Stimulated activated naive CD8-positive, alpha-beta T cell treated with anti-CD3 and anti-CD28 coated beads, Interleukin-15, amount 100 ng/mL, for 72 hours (primary cell): ENCODE results near the gene ZBTB7C.

Source experiments
- ATAC-seq: fragments of 150-1000 bp; cut with Tn5 transposase; 2 replicates; pipeline ENCODE4 v1.10.0; 2021; ENCODE audit warnings: mild to moderate bottlenecking, moderate library complexity
- DNase-seq, 2 donors: peaks; one replicate each; pipeline ENCODE4 v3.0.0; 2021 to 2022
- H3K27ac Mint-ChIP-seq, 2 donors: one replicate each; pipeline ENCODE4 v1.8.0; 2022; ENCODE audit warnings: mild to moderate bottlenecking in 2 of 2, mixed read lengths in 2 of 2, moderate library complexity in 2 of 2
- H3K27me3 Mint-ChIP-seq: one replicate; pipeline ENCODE4 v1.8.0; 2022; ENCODE audit warnings: mixed read lengths
- H3K4me1 Mint-ChIP-seq: one replicate; pipeline ENCODE4 v1.8.0; 2022; ENCODE audit warnings: mild to moderate bottlenecking, mixed read lengths
- H3K4me3 Mint-ChIP-seq, 2 donors: one replicate each; pipeline ENCODE4 v1.8.0; 2022; ENCODE audit warnings: mild to moderate bottlenecking in 2 of 2, mixed read lengths in 2 of 2, moderate library complexity in 1 of 2
- H3K9me3 Mint-ChIP-seq, 2 donors: one replicate each; pipeline ENCODE4 v1.8.0; 2022; ENCODE audit warnings: mixed read lengths in 2 of 2

Gene ZBTB7C

DNA sequence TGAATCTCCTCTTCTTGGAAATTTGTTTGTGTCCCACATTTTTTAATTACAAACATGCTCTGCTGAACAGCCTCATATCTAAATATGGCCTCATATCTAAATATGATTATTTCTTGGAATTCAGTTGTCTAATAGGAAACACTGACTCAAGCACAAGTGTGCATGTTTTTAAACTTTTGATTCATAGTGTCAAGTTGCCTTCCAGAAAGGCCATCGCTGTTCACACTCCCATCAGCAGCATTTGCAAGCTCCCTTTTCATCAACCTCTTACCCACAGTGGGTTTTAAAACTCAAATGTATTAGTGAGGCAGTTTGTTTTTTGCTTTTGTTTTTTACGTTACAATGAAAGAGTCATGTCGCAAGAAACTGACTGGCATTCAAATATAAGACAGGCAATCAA, 413.5 kb downstream of the ZBTB7C start:
- H3K4me3 Mint-ChIP-seq, result no peak overlapping the region
- no peak for ATAC-seq
- no peak for DNase-seq
- peaks cover 8% of the 10 kb centered on the region for H3K27me3 Mint-ChIP-seq
- no peaks in the 10 kb centered on the region for H3K4me1 Mint-ChIP-seq
- no peak overlapping the region for H3K27ac Mint-ChIP-seq
- H3K9me3 Mint-ChIP-seq, result peaks cover 0 to 9% of the 10 kb centered on the region in 2 donors

DNA sequence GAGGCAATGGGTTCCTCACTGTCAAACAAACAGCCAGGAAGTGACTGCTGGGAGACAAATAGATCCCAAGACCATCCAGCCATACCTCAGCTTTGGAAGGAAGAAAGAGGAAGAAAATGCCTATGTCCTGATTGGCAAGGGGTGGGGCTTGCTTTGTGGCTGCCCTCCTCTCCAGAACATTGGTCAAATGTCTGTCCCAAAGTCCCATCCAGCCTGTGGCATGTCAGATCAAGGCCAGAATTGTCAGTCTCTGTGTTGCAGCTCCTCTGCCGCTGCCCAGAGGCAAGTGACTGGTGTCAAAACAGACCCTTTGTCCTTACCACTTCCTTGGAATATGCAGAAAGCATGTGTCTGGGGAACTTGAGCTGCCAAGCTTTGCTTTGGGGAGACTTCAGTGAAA, 415.8 kb downstream of the ZBTB7C start:
- Mint-ChIP-seq H3K4me1 (no peaks in the 10 kb centered on the region), H3K27me3 (peaks cover 8% of the 10 kb centered on the region), H3K27ac (no peak overlapping the region), H3K9me3 (peaks cover 0 to 9% of the 10 kb centered on the region in 2 donors), H3K4me3 (no peak overlapping the region)
- no peak for ATAC-seq
- DNase-seq, result no peak

DNA sequence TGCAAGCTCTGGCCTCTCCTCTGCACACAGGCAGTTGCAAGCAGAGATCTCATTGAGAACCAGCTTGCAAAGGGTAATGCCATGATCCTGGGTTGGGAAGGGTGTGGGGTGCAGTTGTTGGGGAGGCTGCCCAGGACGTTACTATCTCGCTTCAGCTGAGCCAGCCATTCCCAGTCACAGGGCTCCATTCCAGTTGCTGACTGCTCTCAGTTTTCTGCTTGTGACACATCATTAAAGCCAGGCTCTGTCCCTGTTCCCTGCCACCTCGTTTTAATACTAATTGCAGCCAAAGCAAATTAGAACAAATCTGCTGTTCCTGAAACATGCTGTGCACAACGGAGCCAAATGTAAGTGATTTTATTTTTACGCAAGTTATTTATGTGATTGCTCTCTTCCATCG, 416.2 kb downstream of the ZBTB7C start:
- peaks cover 8% of the 10 kb centered on the region for H3K27me3 Mint-ChIP-seq
- peaks cover 0 to 9% of the 10 kb centered on the region in 2 donors for H3K9me3 Mint-ChIP-seq
- no peak overlapping the region for H3K27ac Mint-ChIP-seq
- H3K4me1 Mint-ChIP-seq, result no peaks in the 10 kb centered on the region
- H3K4me3 Mint-ChIP-seq, result no peak overlapping the region
- ATAC-seq (no peak), DNase-seq (no peak)

DNA sequence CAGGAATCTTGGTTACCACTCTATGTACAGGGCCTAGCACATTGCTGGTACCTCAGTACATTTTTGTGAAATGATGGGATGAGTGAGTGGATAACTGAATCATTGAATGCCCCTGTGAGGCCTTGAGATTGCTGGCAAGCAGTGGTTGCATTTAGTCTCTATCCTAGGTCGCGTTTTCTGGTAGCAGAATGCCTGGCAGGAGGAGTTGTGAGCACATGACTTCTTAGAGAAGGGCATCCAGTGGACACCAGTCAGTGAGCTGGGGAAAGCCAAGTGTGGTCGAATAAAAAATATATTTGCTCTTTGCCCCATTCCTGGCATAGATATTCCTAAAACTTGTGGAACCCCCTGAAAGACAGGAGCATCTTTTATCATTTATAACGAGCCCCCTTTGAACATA, 416.9 kb downstream of the ZBTB7C start:
- H3K9me3 Mint-ChIP-seq, result peaks cover 0 to 4% of the 10 kb centered on the region in 2 donors
- H3K27ac Mint-ChIP-seq, result no peak overlapping the region
- DNase-seq (no peak), ATAC-seq (no peak)
- H3K4me1 Mint-ChIP-seq, result no peaks in the 10 kb centered on the region
- peaks cover 8% of the 10 kb centered on the region for H3K27me3 Mint-ChIP-seq
- no peak overlapping the region for H3K4me3 Mint-ChIP-seq

DNA sequence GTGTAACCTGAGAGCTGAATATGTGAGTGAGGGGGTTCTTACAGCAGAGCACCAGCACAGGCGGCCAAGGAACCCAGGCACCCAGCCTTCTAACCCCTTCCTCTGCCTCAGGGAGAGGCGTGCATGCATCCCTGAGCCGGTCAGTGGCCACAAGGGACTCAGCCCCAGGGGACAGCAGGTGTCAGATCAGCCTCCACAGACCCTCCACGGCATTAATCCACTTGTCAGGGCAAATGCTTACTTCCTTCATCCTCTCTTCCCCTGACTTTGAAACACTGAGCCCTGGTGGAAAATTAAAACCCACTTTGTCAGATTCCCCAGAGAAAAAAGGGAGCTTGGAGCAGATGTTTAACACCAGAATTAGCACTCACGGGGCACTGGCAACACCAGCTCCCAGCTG, 418.2 kb downstream of the ZBTB7C start:
- no peak for ATAC-seq

DNA sequence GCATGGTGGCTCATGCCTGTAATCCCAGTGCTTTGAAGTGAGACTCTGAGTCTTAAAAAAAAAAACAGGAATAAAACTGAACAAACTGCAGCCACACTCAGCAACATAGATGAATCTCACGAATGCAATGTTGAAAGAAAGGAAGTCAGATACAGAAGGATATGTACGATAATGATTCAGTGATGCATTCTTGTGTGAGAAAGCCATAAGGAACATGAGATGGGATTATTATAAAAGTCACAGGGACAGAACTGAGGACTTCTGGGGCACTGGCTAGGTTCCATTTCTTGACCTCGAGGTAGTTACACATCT, 421.8 kb downstream of the ZBTB7C start:
- Mint-ChIP-seq H3K27me3 (peaks cover 8% of the 10 kb centered on the region), H3K9me3 (no peaks in the 10 kb centered on the region), H3K4me3 (no peak overlapping the region), H3K4me1 (no peaks in the 10 kb centered on the region), H3K27ac (no peak overlapping the region)
- no peak for ATAC-seq
- no peak for DNase-seq

More for the DNA sequence above, 418.2 kb downstream of the ZBTB7C start:
- no peak overlapping the region for H3K4me3 Mint-ChIP-seq
- peaks cover 8% of the 10 kb centered on the region for H3K27me3 Mint-ChIP-seq
- H3K27ac Mint-ChIP-seq, result no peak overlapping the region
- no peaks in the 10 kb centered on the region for H3K9me3 Mint-ChIP-seq
- no peaks in the 10 kb centered on the region for H3K4me1 Mint-ChIP-seq
- no peak for DNase-seq

DNA sequence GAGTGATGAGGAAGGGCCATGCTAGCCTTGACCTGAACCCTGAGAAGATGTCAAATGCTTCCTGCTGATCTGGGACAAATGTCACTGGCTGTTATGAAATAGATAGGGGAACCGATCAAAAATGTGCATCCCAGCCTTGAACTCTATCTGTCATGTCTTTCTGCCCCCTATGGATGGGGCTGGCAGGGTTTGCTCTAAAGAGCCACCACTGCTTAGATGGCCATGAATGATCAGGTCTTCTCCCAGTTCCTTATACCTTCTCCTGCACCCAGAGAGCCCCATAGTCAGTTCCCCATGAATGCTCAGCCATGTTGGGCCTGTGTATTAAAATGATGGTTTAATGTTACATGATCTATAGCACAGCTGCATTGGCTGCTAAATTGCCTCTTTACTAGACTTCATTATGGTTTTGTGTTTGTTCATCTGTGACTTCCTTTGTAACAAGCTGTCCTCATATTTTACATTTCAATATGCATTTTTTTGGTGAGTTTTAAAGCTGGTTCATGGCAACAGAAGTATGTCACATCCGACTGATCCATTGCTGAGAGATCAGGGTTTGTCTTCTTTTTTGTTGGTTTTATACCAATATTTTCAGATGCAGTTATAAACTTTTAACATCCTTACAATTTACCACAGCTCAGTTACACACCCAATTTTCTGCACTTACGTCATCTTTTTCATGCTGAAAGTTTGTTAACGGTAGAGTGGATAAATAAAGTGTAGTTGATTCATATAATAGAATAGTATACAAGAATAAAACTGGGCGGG, 422.4 kb downstream of the ZBTB7C start:
- no peak for DNase-seq
- Mint-ChIP-seq H3K27me3 (peaks cover 6% of the 10 kb centered on the region), H3K9me3 (no peaks in the 10 kb centered on the region), H3K4me3 (no peak overlapping the region), H3K27ac (no peak overlapping the region), H3K4me1 (no peaks in the 10 kb centered on the region)
- ATAC-seq, result no peak

DNA sequence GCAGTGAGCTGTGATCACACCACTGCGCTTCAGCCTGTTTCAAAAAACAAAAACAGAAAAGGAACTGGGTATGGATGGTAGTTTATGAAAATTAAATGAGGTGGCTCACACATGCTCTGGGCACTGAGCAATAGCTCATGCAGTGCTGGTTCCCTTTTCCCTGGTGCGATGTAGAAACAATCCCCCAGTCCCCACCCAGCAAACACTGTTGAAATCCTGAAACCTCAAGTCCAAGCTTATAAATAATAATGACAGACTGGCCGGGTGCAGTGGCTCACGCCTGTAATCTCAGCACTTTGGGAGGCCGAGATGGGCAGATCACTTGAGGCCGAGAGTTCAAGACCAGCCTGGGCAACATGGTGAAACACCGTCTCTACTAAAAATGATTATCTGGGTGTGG, 423.3 kb downstream of the ZBTB7C start:
- ATAC-seq (no peak), DNase-seq (no peak)
- Mint-ChIP-seq H3K27me3 (no peaks in the 10 kb centered on the region), H3K27ac (no peak overlapping the region), H3K4me1 (no peaks in the 10 kb centered on the region), H3K9me3 (no peaks in the 10 kb centered on the region), H3K4me3 (no peak overlapping the region)

DNA sequence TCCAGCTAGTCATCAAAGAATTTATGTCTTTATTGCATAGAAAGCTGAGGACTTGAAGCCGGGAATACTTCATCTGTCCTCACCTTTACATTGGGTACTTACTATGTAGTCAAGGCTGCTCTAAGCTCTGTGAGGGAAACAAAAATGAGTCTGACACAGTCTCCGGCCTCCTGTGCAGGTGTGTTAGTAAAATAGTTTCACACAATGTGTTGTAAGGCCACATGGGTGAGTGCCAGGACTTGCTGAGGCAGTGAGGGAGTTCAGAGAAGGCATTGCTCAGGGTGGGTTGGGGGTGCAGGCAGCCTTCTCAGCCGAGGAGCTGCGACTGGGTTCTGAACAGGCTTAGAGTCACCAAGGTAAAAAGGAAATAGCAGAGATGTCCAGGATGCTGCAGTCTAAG, 424.2 kb downstream of the ZBTB7C start:
- Mint-ChIP-seq H3K4me1 (no peaks in the 10 kb centered on the region), H3K27ac (no peak overlapping the region), H3K27me3 (no peaks in the 10 kb centered on the region), H3K9me3 (no peaks in the 10 kb centered on the region), H3K4me3 (no peak overlapping the region)
- ATAC-seq, result no peak
- DNase-seq, result no peak

DNA sequence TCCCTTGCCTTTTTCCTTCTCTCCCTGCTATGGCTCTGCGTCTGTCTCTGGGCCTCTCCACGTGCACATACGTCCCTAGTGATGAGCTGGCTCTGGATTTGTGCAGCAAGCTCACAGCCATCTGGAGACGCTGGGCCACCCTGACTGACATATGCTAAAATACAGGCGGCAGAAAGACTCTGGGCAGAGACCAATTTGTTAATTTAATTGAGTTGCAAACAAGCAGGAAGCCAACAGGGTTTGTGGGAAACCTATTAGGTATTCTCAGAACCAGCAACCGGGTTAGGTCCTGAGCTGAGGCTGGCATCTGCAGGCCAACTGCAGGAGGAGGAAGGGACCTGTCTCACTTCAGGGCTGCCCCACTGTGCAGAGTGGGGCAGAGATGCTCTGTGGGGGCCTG, 425.2 kb downstream of the ZBTB7C start:
- no peak overlapping the region for H3K4me3 Mint-ChIP-seq

DNA sequence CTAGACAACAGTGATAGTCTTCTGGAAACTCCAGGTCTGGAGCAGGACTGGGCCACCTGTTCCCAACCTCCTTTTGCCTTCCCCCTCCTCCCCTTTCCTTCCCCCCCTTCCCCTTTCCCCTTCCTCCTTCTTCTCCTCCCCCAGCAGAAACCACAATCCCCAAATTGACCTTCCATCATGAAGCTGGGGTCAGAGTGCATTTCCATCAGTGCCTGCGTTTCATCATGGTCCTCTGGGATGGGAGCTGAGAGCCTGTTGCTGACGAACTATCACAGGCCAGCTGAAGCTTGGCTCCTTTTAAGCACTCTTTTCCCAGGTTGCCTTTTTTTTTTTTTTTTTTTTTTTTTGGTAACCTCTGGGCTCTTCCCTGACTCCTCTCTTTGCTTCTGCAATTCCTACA, 426.1 kb downstream of the ZBTB7C start:
- ATAC-seq, result no peak
- Mint-ChIP-seq H3K27me3 (no peaks in the 10 kb centered on the region), H3K27ac (peak overlapping the region in 1 of 2 donors; percentile 83), H3K9me3 (no peaks in the 10 kb centered on the region), H3K4me1 (no peaks in the 10 kb centered on the region), H3K4me3 (no peak overlapping the region)
- no peak for DNase-seq

More for the DNA sequence above, 425.2 kb downstream of the ZBTB7C start:
- Mint-ChIP-seq H3K27ac (no peak overlapping the region), H3K9me3 (no peaks in the 10 kb centered on the region), H3K27me3 (no peaks in the 10 kb centered on the region), H3K4me1 (no peaks in the 10 kb centered on the region)
- DNase-seq, result no peak
- no peak for ATAC-seq

DNA sequence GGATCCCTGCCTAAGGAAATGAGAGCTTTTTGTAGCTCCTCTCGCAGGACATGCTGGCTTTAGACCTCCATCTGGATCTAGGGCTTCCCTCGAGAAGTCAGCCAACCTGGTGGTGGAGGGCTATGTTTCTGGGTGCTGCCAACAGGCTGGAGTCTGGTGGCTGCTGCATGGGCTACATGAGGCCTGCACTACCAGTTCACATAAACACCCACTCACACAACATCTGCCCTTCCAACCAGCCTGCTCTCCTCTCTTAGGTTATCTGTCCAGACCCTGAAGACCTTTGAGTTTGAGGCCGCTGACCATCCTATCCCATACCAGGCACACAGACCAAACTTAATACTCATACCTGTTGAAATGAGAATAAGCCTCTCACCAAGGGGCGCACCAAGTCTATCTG, 427.4 kb downstream of the ZBTB7C start:
- Mint-ChIP-seq H3K27me3 (no peaks in the 10 kb centered on the region), H3K4me1 (no peaks in the 10 kb centered on the region), H3K4me3 (no peak overlapping the region), H3K9me3 (no peaks in the 10 kb centered on the region), H3K27ac (no peak overlapping the region)
- DNase-seq, result no peak
- no peak for ATAC-seq

DNA sequence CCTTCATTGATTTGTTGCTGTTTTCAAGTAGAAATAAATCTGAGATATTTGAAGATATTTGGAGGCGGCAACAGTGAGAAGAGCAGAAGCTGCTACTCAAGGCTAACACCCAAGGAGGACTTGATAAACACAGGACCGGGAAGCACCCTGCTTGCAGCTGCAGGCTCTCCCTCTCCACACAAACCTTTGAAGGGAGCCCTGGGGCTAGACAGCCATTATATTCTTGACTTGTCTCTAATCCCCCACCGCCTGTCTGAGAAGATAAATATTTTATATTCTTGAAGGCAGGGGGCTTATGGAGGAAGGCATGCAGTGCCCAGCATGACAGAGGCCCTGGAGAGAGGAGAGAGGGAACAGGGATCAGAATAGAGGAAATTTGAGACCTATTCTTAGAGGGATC, 427.9 kb downstream of the ZBTB7C start:
- Mint-ChIP-seq H3K9me3 (no peaks in the 10 kb centered on the region), H3K4me1 (no peaks in the 10 kb centered on the region), H3K27ac (no peak overlapping the region), H3K27me3 (no peaks in the 10 kb centered on the region), H3K4me3 (no peak overlapping the region)
- DNase-seq (no peak), ATAC-seq (no peak)

DNA sequence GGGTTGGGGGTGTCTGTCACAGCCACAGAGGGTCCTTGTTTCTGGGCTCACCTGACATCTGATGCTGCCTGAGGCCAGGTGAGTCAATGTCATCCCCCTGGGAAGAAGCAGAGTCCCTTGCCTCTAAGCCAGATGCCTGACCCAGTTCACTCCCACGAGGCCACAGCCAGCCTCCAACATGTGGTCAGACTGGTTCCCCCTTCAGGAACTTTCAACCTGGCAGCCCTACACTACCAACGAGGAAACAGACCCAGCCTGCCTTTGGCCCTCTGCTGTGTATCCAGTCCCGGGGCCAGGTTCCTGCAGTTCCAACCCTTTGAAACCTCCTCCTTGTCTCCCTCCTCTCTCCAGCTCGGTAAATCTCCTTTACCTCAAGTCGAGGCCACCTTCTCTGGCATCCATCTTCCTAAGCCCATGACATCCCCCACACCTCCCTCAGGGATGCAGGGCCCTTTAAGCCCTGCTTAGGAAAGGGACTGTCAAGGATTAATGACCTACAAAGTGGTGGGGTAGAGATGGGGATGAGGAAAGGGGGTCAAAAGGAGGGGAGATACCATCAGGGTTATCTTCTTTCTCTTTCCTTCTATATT, 429.5 kb downstream of the ZBTB7C start:
- ATAC-seq, result no peak
- H3K9me3 Mint-ChIP-seq, result no peaks in the 10 kb centered on the region
- no peaks in the 10 kb centered on the region for H3K4me1 Mint-ChIP-seq
- no peaks in the 10 kb centered on the region for H3K27me3 Mint-ChIP-seq
- no peak overlapping the region for H3K27ac Mint-ChIP-seq
- no peak overlapping the region for H3K4me3 Mint-ChIP-seq
- no peak for DNase-seq

DNA sequence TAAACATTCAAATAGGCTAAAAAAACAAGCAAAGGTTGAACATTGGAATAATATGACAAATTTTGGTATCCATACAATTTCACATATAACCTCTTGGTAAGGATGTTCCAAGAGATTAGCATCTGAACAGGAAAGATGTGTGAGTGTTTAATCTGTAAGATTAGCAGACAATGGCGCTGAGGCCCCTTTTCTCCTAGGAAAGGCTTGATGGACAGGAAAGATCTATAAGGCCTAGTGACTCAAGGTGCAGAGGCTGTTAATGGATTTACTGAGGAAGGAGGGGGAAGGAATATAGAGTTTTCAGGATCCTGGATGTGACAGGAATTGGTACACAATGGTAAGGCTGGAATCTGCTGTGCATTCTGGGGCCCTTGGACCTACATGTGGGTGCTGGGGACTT, 430.6 kb downstream of the ZBTB7C start:
- no peaks in the 10 kb centered on the region for H3K4me1 Mint-ChIP-seq
- DNase-seq (no peak), ATAC-seq (no peak)
- no peaks in the 10 kb centered on the region for H3K9me3 Mint-ChIP-seq
- peaks cover 1% of the 10 kb centered on the region for H3K27me3 Mint-ChIP-seq
- H3K4me3 Mint-ChIP-seq, result no peak overlapping the region
- peak overlapping the region in 1 of 2 donors; percentile 42 for H3K27ac Mint-ChIP-seq

DNA sequence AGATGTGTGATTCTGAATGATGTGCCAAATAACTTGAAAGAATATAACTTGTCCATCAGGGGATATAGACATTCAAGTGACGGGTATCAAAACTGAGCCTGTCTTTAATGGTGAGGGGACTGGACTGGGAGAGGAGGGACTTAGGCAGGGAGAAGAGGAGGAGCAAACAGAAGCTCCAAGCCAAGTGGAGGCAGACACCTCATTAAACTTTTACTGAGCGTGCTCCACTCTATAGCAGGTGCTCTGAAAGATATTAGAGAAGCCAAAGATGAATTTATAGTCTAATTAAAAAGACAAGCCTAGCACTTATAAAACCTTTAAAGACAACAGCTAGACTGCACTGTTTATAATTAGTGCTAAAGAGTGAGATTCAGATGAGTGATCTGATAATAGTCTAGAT, 431.0 kb downstream of the ZBTB7C start:
- H3K27me3 Mint-ChIP-seq, result peaks cover 6% of the 10 kb centered on the region
- H3K27ac Mint-ChIP-seq, result peak overlapping the region; percentile 27 to 72
- no peak overlapping the region for H3K4me3 Mint-ChIP-seq
- ATAC-seq (no peak), DNase-seq (no peak)
- H3K9me3 Mint-ChIP-seq, result no peaks in the 10 kb centered on the region
- no peaks in the 10 kb centered on the region for H3K4me1 Mint-ChIP-seq
